CD4-positive, CD25-positive, alpha-beta regulatory T cell (primary cell): ENCODE measurements around the gene LILRB2. TPM values are rescaled to one million over a fixed set of nuclear protein-coding genes. Genes with fewer than 3 reads are reported as not detected.
A peak's percentile ranks its signal among the peaks of the same experiment; 100 is the strongest.
"Not testable (repeated sequence)": the region's sequence is repeated elsewhere in the genome, so short reads cannot be mapped to it uniquely, and the experiment has no call there.

Experiments used
- ATAC-seq, 2 donors: fragments of 150-1000 bp; cut with Tn5 transposase; one replicate each; pipeline ENCODE4 v1.10.0; 2021; ENCODE audit warnings: low read depth in 2 of 2, moderate number of reproducible peaks in 2 of 2, moderate library complexity in 1 of 2
- DNase-seq, 3 donors: peaks; one replicate each; pipeline versions ENCODE4 v3.0.0 to v3.0.0-alpha.2; 2012 to 2022; ENCODE audit warnings: mixed read lengths in 1 of 3
- H3K27ac ChIP-seq: one replicate; pipeline ENCODE4 v1.7.0; 2013; ENCODE audit warnings: mild to moderate bottlenecking, low read length; ENCODE audit not compliant: insufficient read depth, poor library complexity, severe bottlenecking
- H3K27me3 ChIP-seq: one replicate; pipeline ENCODE4 v1.7.0; 2013; ENCODE audit warnings: low read length; ENCODE audit not compliant: control insufficient read depth, insufficient read depth
- H3K36me3 ChIP-seq: one replicate; pipeline ENCODE4 v1.7.0; 2013; ENCODE audit warnings: mild to moderate bottlenecking, low read length, moderate library complexity; ENCODE audit not compliant: control insufficient read depth, insufficient read depth
- H3K4me1 ChIP-seq: 2 replicates; pipeline ENCODE4 v1.7.0; 2013; ENCODE audit warnings: mild to moderate bottlenecking, low read length; ENCODE audit not compliant: insufficient read depth, control insufficient read depth, poor library complexity, severe bottlenecking
- H3K4me3 ChIP-seq: one replicate; pipeline ENCODE4 v1.7.0; 2013; ENCODE audit warnings: low read depth, mild to moderate bottlenecking, low read length, moderate library complexity
- H3K9me3 ChIP-seq, 2 experiments: 1 replicate in 1 of 2; 2 replicates in 1 of 2; pipeline ENCODE4 v1.7.0; 2013; ENCODE audit warnings: low read length in 2 of 2, mild to moderate bottlenecking in 1 of 2, moderate library complexity in 1 of 2; ENCODE audit not compliant: control insufficient read depth in 2 of 2
- H3K27ac Mint-ChIP-seq, 3 donors: one replicate each; pipeline ENCODE4 v1.8.0; 2020 to 2022; ENCODE audit warnings: mild to moderate bottlenecking in 3 of 3, mixed read lengths in 3 of 3, moderate library complexity in 2 of 3
- H3K27me3 Mint-ChIP-seq: one replicate; pipeline ENCODE4 v1.8.0; 2022; ENCODE audit warnings: mild to moderate bottlenecking, mixed read lengths
- H3K36me3 Mint-ChIP-seq: one replicate; pipeline ENCODE4 v1.8.0; 2020; ENCODE audit warnings: mixed read lengths
- H3K4me1 Mint-ChIP-seq, 4 donors: one replicate each; pipeline ENCODE4 v1.8.0; 2020 to 2022; ENCODE audit warnings: mixed read lengths in 4 of 4, mild to moderate bottlenecking in 1 of 4
- H3K4me3 Mint-ChIP-seq, 4 donors: one replicate each; pipeline ENCODE4 v1.8.0; 2020 to 2022; ENCODE audit warnings: mild to moderate bottlenecking in 4 of 4, mixed read lengths in 4 of 4, moderate library complexity in 3 of 4
- H3K9me3 Mint-ChIP-seq, 7 donors: one replicate each; pipeline ENCODE4 v1.8.0; 2020 to 2022; ENCODE audit warnings: mixed read lengths in 7 of 7, mild to moderate bottlenecking in 3 of 7, moderate library complexity in 2 of 7
- polyA plus RNA-seq, 4 donors: library from polyadenylated mRNA; unstranded; fragments of 300-500 nt; fragmentation: Illumina TruSeq; gene quantifications; one replicate each; pipeline ENCODE4 v1.2.3, GENCODE V29; 2021
- total RNA-seq: library from RNA; stranded (reverse); gene quantifications from one replicate; pipeline ENCODE4 v1.2.3, GENCODE V29; 2022

The LILRB2 gene
- total and polyA plus RNA-seq, 5 donors from 2014 or later = 0.24 TPM; not detected in 4

DNA sequence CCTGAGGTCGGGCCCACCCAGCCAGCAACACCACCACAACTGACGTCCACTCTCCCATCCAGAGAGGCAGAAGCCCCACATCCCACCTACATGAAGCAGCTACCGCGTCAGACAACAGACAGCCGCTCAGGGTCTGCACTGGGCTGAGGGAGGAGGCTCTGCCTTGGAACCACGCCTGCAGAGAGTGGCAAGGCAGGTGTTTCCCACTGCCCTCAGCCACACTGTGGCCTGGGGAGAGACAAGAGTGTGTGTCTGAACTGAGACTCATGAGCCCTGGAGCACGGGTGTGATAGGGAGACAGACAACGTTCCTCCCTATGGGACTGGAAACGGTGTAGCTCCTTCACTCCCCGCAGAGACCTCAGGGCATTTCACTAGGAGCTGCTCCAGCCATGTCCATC, 5.4 kb upstream of the LILRB2 start:
- not testable (repeated sequence) for ATAC-seq, H3K9me3 ChIP-seq, H3K36me3 Mint-ChIP-seq, H3K27ac Mint-ChIP-seq, H3K4me3 Mint-ChIP-seq, H3K9me3 Mint-ChIP-seq, H3K27ac ChIP-seq, H3K4me1 Mint-ChIP-seq, DNase-seq, H3K4me1 ChIP-seq, H3K36me3 ChIP-seq, H3K4me3 ChIP-seq, H3K27me3 ChIP-seq
- H3K27me3 Mint-ChIP-seq = peaks cover 24% of the 10 kb centered on the region

DNA sequence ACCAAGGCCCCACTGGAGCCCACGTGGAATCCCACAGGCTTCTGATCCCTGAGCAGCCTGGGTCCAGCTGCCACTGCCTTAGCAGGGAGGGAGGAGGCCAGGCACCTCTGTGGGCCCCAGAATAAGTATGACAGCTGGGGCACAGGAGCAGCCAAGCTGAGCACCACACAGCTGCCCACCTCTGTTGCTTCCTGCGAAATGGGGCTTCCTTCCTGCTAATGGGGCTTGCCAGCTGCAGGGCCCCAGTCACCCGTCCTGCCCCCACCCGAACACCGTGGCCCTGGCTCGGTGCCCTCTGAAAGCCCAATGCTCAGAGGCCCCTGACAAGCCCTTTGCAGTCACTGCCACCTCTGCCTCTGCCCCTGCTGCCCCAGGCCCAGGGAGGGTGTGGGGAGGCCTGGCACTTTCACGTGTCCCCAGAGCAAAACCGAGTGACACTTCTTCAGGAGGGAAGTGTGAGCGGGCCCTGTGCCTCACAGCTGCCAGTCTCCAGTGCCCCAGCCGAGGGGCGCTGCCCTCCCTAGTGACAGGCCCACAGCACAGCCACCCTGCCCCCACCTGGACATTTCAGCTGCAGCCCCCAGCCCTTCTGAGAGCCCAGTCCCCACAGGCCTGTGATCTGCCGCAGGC, 4.6 kb upstream of the LILRB2 start:
- H3K27me3 Mint-ChIP-seq = peaks cover 27% of the 10 kb centered on the region
- H3K4me3 Mint-ChIP-seq = not testable (repeated sequence)

DNA sequence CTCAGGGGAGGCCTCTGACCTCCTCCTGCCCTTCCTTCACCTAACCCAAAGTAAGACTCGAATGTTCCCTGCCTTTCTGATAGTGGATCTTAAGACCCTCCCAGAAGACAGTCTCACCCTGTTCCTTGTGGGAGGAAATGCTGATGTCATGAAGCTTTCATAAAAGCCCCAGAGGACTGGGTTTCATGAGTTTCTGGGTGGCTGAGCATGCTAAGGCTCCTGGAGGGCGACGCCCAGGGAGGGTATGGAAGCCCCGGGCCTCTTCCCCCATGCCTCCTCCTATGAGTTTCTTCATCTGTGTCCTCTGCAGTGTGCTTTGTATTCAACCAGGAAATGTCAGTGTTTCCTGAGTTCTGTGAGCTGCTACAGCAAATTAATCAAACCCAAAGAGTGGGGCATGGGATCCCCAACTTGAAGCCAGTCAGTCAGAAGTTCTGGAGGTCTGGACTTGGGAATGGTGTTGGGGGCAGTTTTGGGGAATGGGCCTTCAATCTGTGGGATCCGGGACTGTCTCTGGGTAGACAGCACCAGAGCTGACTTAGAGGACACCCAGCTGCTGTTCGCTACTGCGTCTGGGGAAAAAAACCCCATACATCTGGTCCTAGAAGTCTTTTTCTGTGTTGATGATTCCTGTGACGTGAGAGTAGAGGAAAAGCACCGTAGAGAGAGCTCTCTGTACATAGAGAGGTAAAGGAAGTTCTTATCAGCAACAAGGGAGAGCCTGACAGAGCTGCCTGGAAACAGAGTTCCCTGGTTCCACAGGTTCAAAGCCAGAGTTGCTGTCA, 2.0 kb upstream of the LILRB2 start:
- Mint-ChIP-seq H3K27me3 (peaks cover 28% of the 10 kb centered on the region), H3K36me3 (no peaks in the 10 kb centered on the region), H3K27ac (peak overlapping the region in 1 of 3 donors; percentile 61), H3K4me3 (no peak overlapping the region), H3K4me1 (peaks cover 0 to 5% (median 0%) of the 10 kb centered on the region in 4 donors), H3K9me3 (peaks cover 0 to 2% (median 0%) of the 10 kb centered on the region in 7 donors)
- H3K36me3 ChIP-seq = no peaks in the 10 kb centered on the region
- no peaks in the 10 kb centered on the region for H3K27me3 ChIP-seq
- ATAC-seq (no peak), DNase-seq (no peak)
- H3K4me3 ChIP-seq = no peak overlapping the region
- no peak overlapping the region for H3K27ac ChIP-seq
- H3K4me1 ChIP-seq = no peaks in the 10 kb centered on the region
- no peaks in the 10 kb centered on the region for H3K9me3 ChIP-seq

More for the DNA sequence above, 4.6 kb upstream of the LILRB2 start:
- H3K27me3 ChIP-seq, H3K27ac ChIP-seq, H3K4me3 ChIP-seq, H3K9me3 ChIP-seq, H3K4me1 Mint-ChIP-seq, H3K27ac Mint-ChIP-seq, H3K9me3 Mint-ChIP-seq, H3K4me1 ChIP-seq, H3K36me3 Mint-ChIP-seq, DNase-seq, H3K36me3 ChIP-seq: not testable (repeated sequence)
- ATAC-seq = peak; percentile 13 to 54

DNA sequence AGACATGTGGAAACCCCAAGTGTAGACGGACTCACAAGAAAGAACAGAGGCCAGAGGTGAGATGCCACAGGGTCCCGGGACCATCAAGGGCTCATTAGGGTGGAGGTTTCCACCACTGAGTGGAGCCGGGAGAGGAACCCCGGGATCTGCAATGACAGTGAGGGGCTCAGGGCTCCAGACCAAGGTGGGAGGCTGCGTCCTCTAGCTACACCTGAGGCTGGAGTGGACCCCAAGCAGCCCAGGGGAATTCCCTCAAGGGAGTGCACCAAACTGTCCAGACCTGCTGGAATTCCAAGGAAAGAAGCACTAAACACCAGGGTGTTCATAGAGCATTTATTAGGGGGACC, 792 bp upstream of the LILRB2 start:
- ATAC-seq, H3K9me3 ChIP-seq, H3K4me3 ChIP-seq, H3K36me3 ChIP-seq, H3K4me1 Mint-ChIP-seq, H3K4me1 ChIP-seq, H3K9me3 Mint-ChIP-seq, DNase-seq, H3K27ac ChIP-seq, H3K4me3 Mint-ChIP-seq, H3K36me3 Mint-ChIP-seq, H3K27me3 ChIP-seq, H3K27ac Mint-ChIP-seq: not testable (repeated sequence)
- H3K27me3 Mint-ChIP-seq = peaks cover 28% of the 10 kb centered on the region

DNA sequence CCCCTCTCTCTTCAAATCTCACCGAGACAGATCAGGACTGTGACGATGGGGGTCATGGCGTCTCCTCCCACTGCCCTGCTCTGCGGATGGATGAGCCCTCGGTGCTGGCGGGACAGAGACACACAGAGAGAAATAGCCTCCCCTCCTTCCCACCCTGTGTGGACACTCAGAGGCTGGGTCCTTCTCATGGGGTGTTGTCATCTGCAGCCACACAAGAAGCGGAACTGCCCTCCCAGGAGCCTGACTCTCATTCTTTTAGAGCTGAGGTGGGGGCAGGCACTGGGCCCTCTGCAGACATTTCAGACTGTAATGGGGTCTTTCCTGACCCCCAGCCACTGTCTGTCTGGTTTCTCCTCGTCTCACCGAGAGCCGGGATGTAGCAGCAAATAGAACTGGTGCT, 469 bp downstream of the LILRB2 start:
- H3K9me3 ChIP-seq, ATAC-seq, H3K4me3 ChIP-seq, H3K36me3 ChIP-seq, DNase-seq, H3K36me3 Mint-ChIP-seq, H3K9me3 Mint-ChIP-seq, H3K27ac Mint-ChIP-seq, H3K27ac ChIP-seq, H3K4me3 Mint-ChIP-seq, H3K27me3 ChIP-seq, H3K4me1 Mint-ChIP-seq, H3K4me1 ChIP-seq: not testable (repeated sequence)
- peaks cover 28% of the 10 kb centered on the region for H3K27me3 Mint-ChIP-seq

DNA sequence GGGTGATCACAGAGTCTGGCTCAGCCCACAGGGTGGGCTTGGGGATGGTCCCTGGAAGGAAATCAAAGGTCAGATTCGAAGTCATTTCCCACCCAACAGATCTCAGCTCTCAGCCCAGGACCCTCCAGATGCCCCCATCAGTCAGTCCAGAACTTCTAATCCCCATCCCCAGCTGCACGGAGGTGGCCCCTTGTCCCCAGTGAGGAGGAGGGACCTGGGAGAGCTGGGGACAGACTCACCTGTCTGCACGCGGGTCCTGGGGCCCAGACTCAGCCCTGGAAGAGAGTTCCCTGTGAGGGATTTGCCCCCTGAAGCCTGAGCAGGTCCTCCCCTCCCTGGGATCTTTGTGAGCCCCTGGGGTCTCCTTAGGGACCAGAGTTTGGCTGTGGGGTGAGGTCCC, 885 bp downstream of the LILRB2 start:
- not testable (repeated sequence) for H3K4me3 Mint-ChIP-seq, H3K9me3 Mint-ChIP-seq, H3K4me3 ChIP-seq, H3K9me3 ChIP-seq, H3K36me3 ChIP-seq, H3K4me1 Mint-ChIP-seq, H3K27ac ChIP-seq, H3K27me3 ChIP-seq, H3K36me3 Mint-ChIP-seq, ATAC-seq, H3K27ac Mint-ChIP-seq, H3K4me1 ChIP-seq, DNase-seq
- peaks cover 28% of the 10 kb centered on the region for H3K27me3 Mint-ChIP-seq

DNA sequence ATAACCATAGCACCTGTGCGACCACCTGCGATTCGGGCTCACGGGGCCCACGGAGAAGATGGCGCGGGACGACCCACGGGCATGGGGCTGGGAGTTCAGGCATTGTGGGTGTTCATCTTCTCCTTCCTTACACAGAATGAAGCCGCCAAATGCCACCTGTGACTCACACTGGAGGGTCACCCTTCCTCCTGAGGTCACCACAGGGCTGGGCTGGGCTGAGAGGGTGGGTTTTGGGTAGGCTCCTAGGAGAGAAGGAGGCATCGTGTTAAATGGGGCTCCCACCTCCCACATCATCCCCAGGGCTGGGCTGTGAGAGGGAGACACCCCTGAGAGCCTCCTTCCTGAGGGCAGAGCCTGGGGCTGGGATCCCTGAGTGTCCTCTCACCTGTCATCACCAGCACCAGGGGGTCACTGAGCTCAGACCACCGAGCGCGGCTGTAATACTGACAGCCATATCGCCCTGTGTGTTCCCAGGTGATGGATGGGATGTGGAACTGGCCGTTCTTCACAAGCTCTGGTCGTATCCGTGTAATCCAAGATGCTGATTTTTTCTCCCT, 1.4 kb downstream of the LILRB2 start:
- Mint-ChIP-seq H3K27me3 (peaks cover 22% of the 10 kb centered on the region), H3K27ac (no peak overlapping the region), H3K9me3 (no peaks in the 10 kb centered on the region), H3K4me3 (no peak overlapping the region), H3K4me1 (no peaks in the 10 kb centered on the region), H3K36me3 (no peaks in the 10 kb centered on the region)
- H3K27ac ChIP-seq = no peak overlapping the region
- DNase-seq = no peak
- no peaks in the 10 kb centered on the region for H3K36me3 ChIP-seq
- H3K9me3 ChIP-seq = no peaks in the 10 kb centered on the region
- ATAC-seq = no peak
- no peaks in the 10 kb centered on the region for H3K27me3 ChIP-seq
- no peak overlapping the region for H3K4me3 ChIP-seq
- no peaks in the 10 kb centered on the region for H3K4me1 ChIP-seq
